Bronchial smooth muscle cell (primary cell): Measurements from ENCODE around the gene PPP1R1B. TPM values are rescaled to one million over a fixed set of nuclear protein-coding genes. Genes with fewer than 3 reads are reported as not detected.

ENCODE experiments used
- total RNA-seq: library from RNA; depleted of rRNA; stranded (reverse); fragments of >200 nt; gene quantifications from 2 replicates; pipeline ENCODE4 v1.2.1, GENCODE V29; 2014

The PPP1R1B gene
- total RNA-seq = 0.32 and 6.3 TPM in 2 replicates

DNA sequence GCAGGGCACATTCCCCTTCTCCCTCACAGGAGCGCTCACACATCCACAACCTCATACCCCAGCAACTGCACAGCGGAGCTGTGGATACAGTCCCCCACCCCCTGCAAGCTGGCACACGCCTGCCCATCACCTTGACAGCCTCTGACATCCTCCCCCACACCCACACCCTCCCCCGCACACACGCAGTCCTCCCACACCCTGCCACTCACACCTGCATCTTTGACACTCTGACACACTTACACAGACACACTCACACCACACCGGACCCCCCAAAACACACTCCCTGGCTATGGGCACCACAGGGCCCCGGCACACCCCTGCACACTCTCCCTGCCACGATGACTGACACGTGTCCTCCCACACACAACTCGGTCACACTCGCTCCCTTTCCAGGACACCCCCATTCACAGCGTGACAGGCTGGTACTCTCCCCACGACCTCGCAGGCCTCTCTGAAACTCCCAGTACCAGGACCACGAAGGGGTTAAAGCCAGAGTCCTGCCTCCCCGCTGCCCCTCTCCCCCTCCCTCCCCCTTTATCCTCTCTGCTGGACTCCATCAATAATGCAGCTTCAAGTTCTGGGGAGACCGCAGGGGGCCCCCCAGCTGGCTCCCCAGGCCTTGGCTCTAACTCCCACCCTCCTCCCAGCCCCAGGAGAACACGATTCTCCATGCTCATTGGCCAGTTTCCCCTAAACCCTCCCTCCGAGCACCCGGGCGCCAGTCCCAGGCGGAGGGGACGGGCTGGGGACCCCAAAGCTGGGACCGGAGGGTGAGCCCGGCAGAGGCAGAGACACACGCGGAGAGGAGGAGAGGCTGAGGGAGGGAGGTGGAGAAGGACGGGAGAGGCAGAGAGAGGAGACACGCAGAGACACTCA, at the start of gene PPP1R1B:
TSS of gene PPP1R1B (plus strand) at position 782 of the 876 bp plus-strand sequence. CDS start 441 bp downstream, outside the sequence.

DNA sequence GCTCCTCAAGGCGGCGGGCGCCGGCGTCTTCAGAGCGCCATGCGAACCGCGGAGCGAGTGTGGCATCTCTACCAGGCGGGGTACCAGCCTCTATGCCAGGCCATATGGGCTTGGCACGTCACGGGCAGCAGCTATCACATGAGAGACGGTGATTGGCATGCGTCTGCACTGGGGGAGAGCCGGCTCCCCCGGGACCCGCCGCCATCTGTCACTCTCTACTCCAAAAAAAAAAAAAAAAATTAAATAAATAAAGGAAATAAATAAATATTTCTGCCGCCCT, 19.0 kb upstream of the PPP1R1B start, which contains the start of gene NEUROD2:
TSS of gene NEUROD2 (minus strand) at position 70 of the 280 bp plus-strand sequence. CDS start 1,321 bp downstream, outside the sequence.

DNA sequence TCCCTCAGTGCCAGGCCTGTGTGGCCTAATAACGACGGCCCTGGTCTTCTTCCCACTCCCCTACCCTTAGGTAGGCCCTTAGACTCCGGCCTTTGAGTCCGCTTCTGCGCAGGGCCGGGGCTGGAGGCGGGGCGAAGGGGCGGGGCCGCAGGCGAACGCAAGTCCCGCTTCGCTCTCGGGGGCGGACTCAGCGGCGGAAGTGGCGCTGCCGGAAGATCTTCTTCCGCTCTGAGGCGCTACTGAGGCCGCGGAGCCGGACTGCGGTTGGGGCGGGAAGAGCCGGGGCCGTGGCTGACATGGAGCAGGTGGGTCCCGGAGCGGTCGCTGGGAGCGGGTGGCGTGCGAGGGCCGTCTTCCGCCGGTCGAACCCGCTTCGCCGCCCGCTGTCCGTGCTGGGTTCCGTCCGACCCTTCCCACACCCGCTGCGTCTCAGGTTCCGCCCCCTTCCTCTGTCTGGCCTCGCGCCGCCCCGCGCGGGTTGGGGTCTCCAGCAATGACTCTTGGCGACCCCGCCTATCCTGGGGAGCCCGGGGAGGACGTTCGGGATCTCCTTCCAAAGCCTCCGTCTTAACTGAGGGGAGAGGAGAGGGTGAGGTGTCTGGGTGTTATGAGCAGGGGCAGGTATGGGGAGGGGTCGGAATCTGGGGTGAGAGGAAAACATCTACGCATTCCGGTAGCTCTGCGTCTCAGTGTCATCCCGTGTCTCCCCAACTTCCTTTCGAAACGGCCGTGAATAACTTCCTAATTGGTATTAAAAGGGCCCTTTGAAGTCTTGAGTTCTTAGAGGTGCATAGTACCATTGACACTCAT, 10.4 kb downstream of the PPP1R1B start, which contains the start of gene STARD3:
TSS of gene STARD3 (plus strand) at position 218 of the 810 bp plus-strand sequence. CDS start 16,388 bp downstream, outside the sequence.

GRCh38 chr17:39664581-39665561, 38.1 kb downstream of the PPP1R1B start, which contains the start of gene TCAP:
TSS of gene TCAP (plus strand) at chr17:39665349. CDS start at chr17:39665360, 11 bp downstream.

DNA sequence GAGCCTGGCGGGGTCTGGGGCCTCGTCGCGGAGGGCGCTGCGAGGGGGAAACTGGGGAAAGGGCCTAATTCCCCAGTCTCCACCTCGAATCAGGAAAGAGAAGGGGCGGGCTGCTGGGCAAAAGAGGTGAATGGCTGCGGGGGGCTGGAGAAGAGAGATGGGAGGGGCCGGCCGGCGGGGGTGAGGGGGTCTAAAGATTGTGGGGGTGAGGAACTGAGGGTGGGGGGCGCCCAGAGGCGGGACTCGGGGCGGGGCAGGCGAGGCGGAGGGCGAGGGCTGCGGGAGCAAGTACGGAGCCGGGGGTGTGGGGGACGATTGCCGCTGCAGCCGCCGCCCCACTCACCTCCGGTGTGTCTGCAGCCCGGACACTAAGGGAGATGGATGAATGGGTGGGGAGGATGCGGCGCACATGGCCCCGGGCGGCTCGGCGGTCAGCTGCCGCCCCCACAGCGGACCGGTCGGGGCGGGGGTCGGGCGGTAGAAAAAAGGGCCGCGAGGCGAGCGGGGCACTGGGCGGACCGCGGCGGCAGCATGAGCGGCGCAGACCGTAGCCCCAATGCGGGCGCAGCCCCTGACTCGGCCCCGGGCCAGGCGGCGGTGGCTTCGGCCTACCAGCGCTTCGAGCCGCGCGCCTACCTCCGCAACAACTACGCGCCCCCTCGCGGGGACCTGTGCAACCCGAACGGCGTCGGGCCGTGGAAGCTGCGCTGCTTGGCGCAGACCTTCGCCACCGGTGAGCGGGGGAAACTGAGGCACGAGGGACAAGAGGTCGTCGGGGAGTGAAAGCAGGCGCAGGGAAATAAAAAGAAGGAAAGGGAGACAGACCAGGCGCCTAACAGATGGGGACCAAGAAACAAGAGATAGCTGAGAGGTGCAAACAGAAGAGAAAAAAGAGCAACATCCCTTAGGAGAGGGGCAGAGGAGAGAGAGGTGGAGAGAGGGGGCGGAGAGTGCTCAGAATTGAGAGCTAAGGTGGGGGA, 41.5 kb downstream of the PPP1R1B start, which contains the start of gene PNMT:
TSS of gene PNMT (plus strand) at position 509 of the 980 bp plus-strand sequence. CDS start at position 532, 23 bp downstream.

Other genes starting within 250 kb of the PPP1R1B start
- 9.6 and 11.9 TPM in 2 replicates for gene FBXL20, start 225.3 kb upstream of the PPP1R1B start, total RNA-seq
- 14.3 and 14.9 TPM in 2 replicates for gene MED1, start 175.7 kb upstream of the PPP1R1B start, total RNA-seq
- gene CDK12, start 165.5 kb upstream of the PPP1R1B start, total RNA-seq = 14.5 and 17.2 TPM in 2 replicates
- gene NEUROD2, start 19.0 kb upstream of the PPP1R1B start, total RNA-seq = under 0.01 TPM in 1 of 2 replicates, not detected in the other
- 18.1 and 25.2 TPM in 2 replicates for gene STARD3, start 10.2 kb downstream of the PPP1R1B start, total RNA-seq
- gene TCAP, start 38.4 kb downstream of the PPP1R1B start, total RNA-seq = 0.16 and 0.34 TPM in 2 replicates
- not detected in 2 replicates for gene PNMT, start 41.5 kb downstream of the PPP1R1B start, total RNA-seq
- 12.5 and 20.2 TPM in 2 replicates for gene PGAP3, start 61.1 kb downstream of the PPP1R1B start, total RNA-seq
- 24.6 and 30.3 TPM in 2 replicates for gene ERBB2, start 73.1 kb downstream of the PPP1R1B start, total RNA-seq
- gene MIEN1, start 103.6 kb downstream of the PPP1R1B start, total RNA-seq = 14.3 and 14.7 TPM in 2 replicates
- gene GRB7, start 111.0 kb downstream of the PPP1R1B start, total RNA-seq = 0.16 TPM in 1 of 2 replicates, not detected in the other
- under 0.01 TPM in 1 of 2 replicates, not detected in the other for gene IKZF3, start 237.4 kb downstream of the PPP1R1B start, total RNA-seq
- not detected in 2 replicates for gene ZPBP2, start 241.2 kb downstream of the PPP1R1B start, total RNA-seq